Neuronal stem cell (in vitro differentiated cells): Measurements from ENCODE around the gene OR51G2.

Experiments
- DNase-seq: peaks from one replicate; pipeline ENCODE4 v3.0.0-alpha.2; 2013; ENCODE audit warnings: low spot score
- H2AFZ ChIP-seq: one replicate; pipeline ENCODE4 v1.6.1; 2013; ENCODE audit warnings: mild to moderate bottlenecking, low read length, inconsistent platforms
- H2AK5ac ChIP-seq: 2 replicates; pipeline ENCODE4 v1.6.1; 2013; ENCODE audit warnings: low read depth, mild to moderate bottlenecking, inconsistent platforms, low read length, moderate library complexity, mixed read lengths
- H2BK120ac ChIP-seq: 2 replicates; pipeline ENCODE4 v1.6.1; 2013; ENCODE audit warnings: low read depth, mild to moderate bottlenecking, inconsistent platforms, low read length, moderate library complexity, mixed read lengths
- H2BK12ac ChIP-seq: one replicate; pipeline ENCODE4 v1.6.1; 2013; ENCODE audit warnings: low read length, inconsistent platforms
- H2BK15ac ChIP-seq: 2 replicates; pipeline ENCODE4 v1.6.1; 2013; ENCODE audit warnings: mild to moderate bottlenecking, low read length, inconsistent platforms, mixed read lengths
- H2BK5ac ChIP-seq: one replicate; pipeline ENCODE4 v1.6.1; 2013; ENCODE audit warnings: inconsistent platforms, mild to moderate bottlenecking, low read length, moderate library complexity
- H3K14ac ChIP-seq: one replicate; pipeline ENCODE4 v1.6.1; 2013; ENCODE audit warnings: low read length, inconsistent platforms
- H3K18ac ChIP-seq: 2 replicates; pipeline ENCODE4 v1.6.1; 2013; ENCODE audit warnings: low read length, inconsistent platforms
- H3K23ac ChIP-seq: 2 replicates; pipeline ENCODE4 v1.6.1; 2013; ENCODE audit warnings: low read depth, mild to moderate bottlenecking, mixed read lengths, low read length, inconsistent platforms; ENCODE audit not compliant: poor library complexity
- H3K27ac ChIP-seq: replicated peaks from 3 replicates; pipeline ENCODE4 v1.5.1; 2013; ENCODE audit warnings: low read length, inconsistent platforms
- H3K27me3 ChIP-seq, 3 experiments: 2 replicates each; pipeline ENCODE4 v1.6.1; 2013; ENCODE audit warnings: low read length in 3 of 3, mild to moderate bottlenecking in 2 of 3, inconsistent platforms in 1 of 3, low read depth in 1 of 3, mixed read lengths in 1 of 3, moderate library complexity in 1 of 3; ENCODE audit not compliant: control insufficient read depth in 3 of 3, insufficient read depth in 3 of 3
- H3K36me3 ChIP-seq, 2 donors: replicated peaks in 1 of 2; 2 replicates each; pipeline ENCODE4 v1.6.1; 2013; ENCODE audit warnings: low read length in 2 of 2; ENCODE audit not compliant: control insufficient read depth in 2 of 2, insufficient read depth in 2 of 2
- H3K4ac ChIP-seq: 2 replicates; pipeline ENCODE4 v1.6.1; 2013; ENCODE audit warnings: inconsistent platforms, mild to moderate bottlenecking, low read length, moderate library complexity
- H3K4me1 ChIP-seq, 2 donors: 1 replicate in 1 of 2; 2 replicates in 1 of 2; pipeline ENCODE4 v1.6.1; 2013; ENCODE audit warnings: low read length in 2 of 2, low read depth in 1 of 2; ENCODE audit not compliant: control insufficient read depth in 2 of 2, insufficient read depth in 1 of 2
- H3K4me2 ChIP-seq: one replicate; pipeline ENCODE4 v1.6.1; 2013; ENCODE audit warnings: mild to moderate bottlenecking, low read length, inconsistent platforms; ENCODE audit not compliant: insufficient read depth, poor library complexity, severe bottlenecking
- H3K4me3 ChIP-seq, 2 donors: 2 replicates each; pipeline ENCODE4 v1.5.1; 2013; ENCODE audit warnings: low read length in 2 of 2, mild to moderate bottlenecking in 2 of 2, inconsistent platforms in 1 of 2, moderate library complexity in 1 of 2
- H3K79me1 ChIP-seq: one replicate; pipeline ENCODE4 v1.6.1; 2013; ENCODE audit warnings: low read depth, mild to moderate bottlenecking, inconsistent platforms, low read length, moderate library complexity
- H3K9ac ChIP-seq: one replicate; pipeline ENCODE4 v1.6.1; 2013; ENCODE audit warnings: mild to moderate bottlenecking, low read depth, low read length, inconsistent platforms; ENCODE audit not compliant: poor library complexity
- H3K9me3 ChIP-seq, 2 donors: replicated peaks in 1 of 2; 2 replicates each; pipeline versions ENCODE3 to v1.6.1; 2013; ENCODE audit warnings: low read length in 2 of 2, mild to moderate bottlenecking in 2 of 2, inconsistent platforms in 1 of 2, low read depth in 1 of 2, mixed read lengths in 1 of 2, moderate library complexity in 1 of 2; ENCODE audit not compliant: control insufficient read depth in 2 of 2, insufficient read depth in 1 of 2
- H4K8ac ChIP-seq: one replicate; pipeline ENCODE4 v1.6.1; 2013; ENCODE audit warnings: low read depth, mild to moderate bottlenecking, inconsistent platforms, low read length, moderate library complexity
- H4K91ac ChIP-seq: one replicate; pipeline ENCODE4 v1.6.1; 2013; ENCODE audit warnings: low read length, low read depth, mild to moderate bottlenecking, inconsistent platforms; ENCODE audit not compliant: poor library complexity
- WGBS, 2 donors: extraction: QIAGEN DNeasy Blood & Tissue Kit; methylation state at CpG; one replicate each; pipeline ENCODE4 v1.1.7; 2013; ENCODE audit warnings: missing lambda C conversion rate in 2 of 2, mixed read lengths in 1 of 2; ENCODE audit not compliant: insufficient read length in 2 of 2, insufficient replicate concordance in 1 of 2; ENCODE audit errors: extremely low coverage in 2 of 2; 5-methylcytosine and 5-hydroxymethylcytosine counted together

The OR51G2 gene

GRCh38 chr11:4926608-4927007, 7.5 kb upstream of the OR51G2 start:
- H4K91ac ChIP-seq = no peak overlapping the region
- no peak overlapping the region for H4K8ac ChIP-seq
- no peaks in the 10 kb centered on the region for H3K9me3 ChIP-seq
- H2BK5ac ChIP-seq = no peak overlapping the region
- no peak overlapping the region for H3K27ac ChIP-seq
- H2AK5ac ChIP-seq = no peak overlapping the region
- H2BK12ac ChIP-seq = no peak overlapping the region
- H2BK15ac ChIP-seq = no peak overlapping the region
- no peak overlapping the region for H3K4me2 ChIP-seq
- no peak overlapping the region for H2AFZ ChIP-seq
- H3K79me1 ChIP-seq = no peaks in the 10 kb centered on the region
- no peak overlapping the region for H3K14ac ChIP-seq
- H3K27me3 ChIP-seq = no peaks in the 10 kb centered on the region
- H3K4ac ChIP-seq = no peak overlapping the region
- H3K23ac ChIP-seq = no peak overlapping the region
- no peak overlapping the region for H3K4me3 ChIP-seq
- H3K9ac ChIP-seq = no peak overlapping the region
- DNase-seq = no peak
- no peak overlapping the region for H3K18ac ChIP-seq
- no peak overlapping the region for H2BK120ac ChIP-seq
- H3K4me1 ChIP-seq = no peaks in the 10 kb centered on the region
- no peaks in the 10 kb centered on the region for H3K36me3 ChIP-seq

- Histone ChIP-seq H3K36me3 (no peaks in the 10 kb centered on the region), H3K4me1 (no peaks in the 10 kb centered on the region), H3K9ac (no peak within 1 kb of the TSS), H2BK15ac (no peak within 1 kb of the TSS), H2AFZ (no peak within 1 kb of the TSS), H3K27me3 (no peaks in the 10 kb centered on the region), H3K79me1 (no peaks in the 10 kb centered on the region), H2BK5ac (no peak within 1 kb of the TSS), H3K14ac (no peak within 1 kb of the TSS), H3K23ac (no peak within 1 kb of the TSS), H3K27ac (no peak within 1 kb of the TSS), H4K91ac (no peak within 1 kb of the TSS), H2BK12ac (no peak within 1 kb of the TSS), H3K4ac (no peak within 1 kb of the TSS), H2AK5ac (no peak within 1 kb of the TSS), H3K4me2 (no peak within 1 kb of the TSS), H2BK120ac (no peak within 1 kb of the TSS), H4K8ac (no peak within 1 kb of the TSS), H3K18ac (no peak within 1 kb of the TSS), H3K4me3 (peak within 1 kb of the TSS in 1 of 2 donors; percentile 21), H3K9me3 (no peaks in the 10 kb centered on the region)
- no peak for DNase-seq
- no CpG with 5 or more reads among the region's 1 CpG for WGBS, 2 donors
These were observed 5.1 kb upstream of the OR51G2 start, which contains the start of gene OR51G1 for GRCh38 chr11:4924239-4924638. Gene OR51G1, minus strand, starts transcription at chr11:4924339. Its CDS starts 0 bp downstream, at chr11:4924339.

- Histone ChIP-seq H3K4me3 (no peak overlapping the region), H3K9ac (no peak overlapping the region), H2AFZ (no peak overlapping the region), H4K91ac (no peak overlapping the region), H2BK5ac (no peak overlapping the region), H3K27me3 (no peaks in the 10 kb centered on the region), H3K27ac (no peak overlapping the region), H2AK5ac (no peak overlapping the region), H4K8ac (no peak overlapping the region), H3K4ac (no peak overlapping the region), H3K4me1 (no peaks in the 10 kb centered on the region), H3K4me2 (no peak overlapping the region), H3K18ac (no peak overlapping the region), H3K9me3 (no peaks in the 10 kb centered on the region), H3K14ac (no peak overlapping the region), H2BK12ac (no peak overlapping the region), H3K36me3 (no peaks in the 10 kb centered on the region), H3K23ac (no peak overlapping the region), H3K79me1 (no peaks in the 10 kb centered on the region), H2BK120ac (no peak overlapping the region), H2BK15ac (no peak overlapping the region)
- WGBS, 2 donors = no CpG with 5 or more reads among the region's 1 CpG
- DNase-seq = no peak
These were observed 3.2 kb upstream of the OR51G2 start for GRCh38 chr11:4922304-4922703.

GRCh38 chr11:4921796-4922195, 2.6 kb upstream of the OR51G2 start:
- H2BK5ac ChIP-seq = no peak overlapping the region
- H2BK15ac ChIP-seq = no peak overlapping the region
- H4K8ac ChIP-seq = no peak overlapping the region
- no peaks in the 10 kb centered on the region for H3K79me1 ChIP-seq
- H2BK120ac ChIP-seq = no peak overlapping the region
- no peaks in the 10 kb centered on the region for H3K9me3 ChIP-seq
- H2AK5ac ChIP-seq = no peak overlapping the region
- no CpG with 5 or more reads among the region's 1 CpG for WGBS, 2 donors
- no peak overlapping the region for H3K18ac ChIP-seq
- H3K9ac ChIP-seq = no peak overlapping the region
- no peak overlapping the region for H3K4me3 ChIP-seq
- no peaks in the 10 kb centered on the region for H3K4me1 ChIP-seq
- no peaks in the 10 kb centered on the region for H3K27me3 ChIP-seq
- DNase-seq = no peak
- no peak overlapping the region for H3K14ac ChIP-seq
- H3K23ac ChIP-seq = no peak overlapping the region
- no peak overlapping the region for H3K27ac ChIP-seq
- no peak overlapping the region for H3K4me2 ChIP-seq
- no peak overlapping the region for H3K4ac ChIP-seq
- no peak overlapping the region for H2BK12ac ChIP-seq
- H3K36me3 ChIP-seq = no peaks in the 10 kb centered on the region
- no peak overlapping the region for H4K91ac ChIP-seq
- H2AFZ ChIP-seq = no peak overlapping the region
